ENCODE measurements around the gene MRPL41.

Gene MRPL41

GRCh38 chr9:137586854-137587253 is 35.2 kb downstream of the MRPL41 start:
- peak overlapping the region; percentile 13 to 91 (median 67) for H3K4me3 Mint-ChIP-seq
- peaks cover 37% of the 10 kb centered on the region for H3K36me3 Mint-ChIP-seq (ENCODE audit: low read depth)
- no peak overlapping the region for H3K27ac Mint-ChIP-seq
- H3K9me3 Mint-ChIP-seq, result no peaks in the 10 kb centered on the region
- H3K4me1 Mint-ChIP-seq, result peaks cover 6% of the 10 kb centered on the region
- TF ChIP-seq CTCF (IDR thresholded peaks at IDR 0.05; ENCODE audit: unreplicated experiment in 3 of 3), result no peak
- H3K27me3 Mint-ChIP-seq (ENCODE audit: low read depth), result no peaks in the 10 kb centered on the region

- Mint-ChIP-seq H3K4me3 (peak overlapping the region; percentile 87 to 91 (median 90)), H3K9me3 (no peaks in the 10 kb centered on the region), H3K27ac (no peak overlapping the region), H3K27me3 (ENCODE audit: low read depth) (no peaks in the 10 kb centered on the region), H3K36me3 (ENCODE audit: low read depth) (peaks cover 30% of the 10 kb centered on the region), H3K4me1 (peaks cover 11% of the 10 kb centered on the region)
- TF ChIP-seq CTCF (IDR thresholded peaks at IDR 0.05; ENCODE audit: unreplicated experiment in 3 of 3), result no peak
Measured at GRCh38 chr9:137588311-137588710, 36.6 kb downstream of the MRPL41 start.

GRCh38 chr9:137588891-137589290 is 37.2 kb downstream of the MRPL41 start:
- Mint-ChIP-seq H3K4me1 (peaks cover 11% of the 10 kb centered on the region), H3K36me3 (ENCODE audit: low read depth) (peaks cover 25% of the 10 kb centered on the region), H3K9me3 (no peaks in the 10 kb centered on the region), H3K27me3 (ENCODE audit: low read depth) (no peaks in the 10 kb centered on the region), H3K27ac (peak overlapping the region in 1 of 3 experiments; percentile 41), H3K4me3 (peak overlapping the region; percentile 87 to 91 (median 90))
- no peak for TF ChIP-seq CTCF (IDR thresholded peaks at IDR 0.05; ENCODE audit: unreplicated experiment in 3 of 3)

- Mint-ChIP-seq H3K36me3 (ENCODE audit: low read depth) (peaks cover 23% of the 10 kb centered on the region), H3K4me1 (peaks cover 11% of the 10 kb centered on the region), H3K9me3 (no peaks in the 10 kb centered on the region), H3K27ac (no peak overlapping the region), H3K27me3 (ENCODE audit: low read depth) (no peaks in the 10 kb centered on the region), H3K4me3 (peak overlapping the region; percentile 87 to 91 (median 90))
- no peak for TF ChIP-seq CTCF (IDR thresholded peaks at IDR 0.05; ENCODE audit: unreplicated experiment in 3 of 3)
Measured at GRCh38 chr9:137589441-137590122, 37.9 kb downstream of the MRPL41 start.

- Mint-ChIP-seq H3K9me3 (no peaks in the 10 kb centered on the region), H3K4me3 (no peak overlapping the region), H3K4me1 (peaks cover 11% of the 10 kb centered on the region), H3K27ac (no peak overlapping the region), H3K27me3 (ENCODE audit: low read depth) (no peaks in the 10 kb centered on the region), H3K36me3 (ENCODE audit: low read depth) (peaks cover 19% of the 10 kb centered on the region)
- no peak for TF ChIP-seq CTCF (IDR thresholded peaks at IDR 0.05; ENCODE audit: unreplicated experiment in 3 of 3)
Measured at GRCh38 chr9:137590123-137590468, 38.4 kb downstream of the MRPL41 start.

Data from nephron (organoid).